Measurements from ENCODE around the gene XPNPEP1.

Gene XPNPEP1

DNA sequence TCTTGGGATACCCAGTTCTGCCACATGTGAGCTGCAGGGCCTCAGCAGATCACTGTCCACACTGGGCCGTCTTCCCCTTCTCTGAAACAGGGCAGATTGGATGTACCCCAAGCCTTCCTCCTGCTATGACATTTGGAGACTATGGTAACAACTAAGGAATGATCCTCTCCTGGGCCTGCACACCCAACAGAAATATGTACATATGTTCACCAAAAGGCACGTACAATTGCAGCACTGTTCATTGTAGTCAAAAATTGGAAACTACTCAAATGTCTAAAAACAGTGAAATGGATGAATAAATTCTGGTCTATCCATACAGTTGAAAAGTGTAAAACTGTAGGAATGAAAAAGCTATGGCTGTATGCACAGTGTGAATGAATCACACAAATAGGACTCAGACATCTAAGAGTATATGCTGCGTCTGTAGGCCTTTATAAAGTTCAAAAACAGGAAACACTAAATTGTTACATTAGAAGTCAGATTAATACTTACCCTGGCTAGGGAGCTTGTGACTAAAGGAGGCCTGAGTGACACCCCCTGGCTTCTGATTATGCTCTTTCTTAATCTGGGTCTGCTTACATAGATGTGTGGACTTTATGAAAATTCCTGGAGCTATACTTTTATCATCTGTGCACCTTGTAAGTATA lies 16.1 kb upstream of the XPNPEP1 start:
- ChIA-PET POLR2A (interaction anchor here (0.9 kb wide), 1 partner anchor 16 kb away, joined by 3 read pairs; the partner anchor contains the start of gene XPNPEP1), CTCF (interaction anchor here (0.9 to 2.7 kb wide), 6 partner anchors 11 to 199 kb away, joined by 3 to 7 read pairs (median 4); no protein-coding TSS in a partner anchor)
- DNase-seq (ENCODE audit: low read depth, low spot score), result no peak
- H3K4me3 ChIP-seq (ENCODE audit: low read depth, low read length), result no peak overlapping the region
- TF ChIP-seq, protein P1, sequence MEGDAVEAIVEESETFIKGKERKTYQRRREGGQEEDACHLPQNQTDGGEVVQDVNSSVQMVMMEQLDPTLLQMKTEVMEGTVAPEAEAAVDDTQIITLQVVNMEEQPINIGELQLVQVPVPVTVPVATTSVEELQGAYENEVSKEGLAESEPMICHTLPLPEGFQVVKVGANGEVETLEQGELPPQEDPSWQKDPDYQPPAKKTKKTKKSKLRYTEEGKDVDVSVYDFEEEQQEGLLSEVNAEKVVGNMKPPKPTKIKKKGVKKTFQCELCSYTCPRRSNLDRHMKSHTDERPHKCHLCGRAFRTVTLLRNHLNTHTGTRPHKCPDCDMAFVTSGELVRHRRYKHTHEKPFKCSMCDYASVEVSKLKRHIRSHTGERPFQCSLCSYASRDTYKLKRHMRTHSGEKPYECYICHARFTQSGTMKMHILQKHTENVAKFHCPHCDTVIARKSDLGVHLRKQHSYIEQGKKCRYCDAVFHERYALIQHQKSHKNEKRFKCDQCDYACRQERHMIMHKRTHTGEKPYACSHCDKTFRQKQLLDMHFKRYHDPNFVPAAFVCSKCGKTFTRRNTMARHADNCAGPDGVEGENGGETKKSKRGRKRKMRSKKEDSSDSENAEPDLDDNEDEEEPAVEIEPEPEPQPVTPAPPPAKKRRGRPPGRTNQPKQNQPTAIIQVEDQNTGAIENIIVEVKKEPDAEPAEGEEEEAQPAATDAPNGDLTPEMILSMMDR (IDR thresholded peaks at IDR 0.05; ENCODE audit: insufficient read depth, low read length, missing control alignments), result no peak

DNA sequence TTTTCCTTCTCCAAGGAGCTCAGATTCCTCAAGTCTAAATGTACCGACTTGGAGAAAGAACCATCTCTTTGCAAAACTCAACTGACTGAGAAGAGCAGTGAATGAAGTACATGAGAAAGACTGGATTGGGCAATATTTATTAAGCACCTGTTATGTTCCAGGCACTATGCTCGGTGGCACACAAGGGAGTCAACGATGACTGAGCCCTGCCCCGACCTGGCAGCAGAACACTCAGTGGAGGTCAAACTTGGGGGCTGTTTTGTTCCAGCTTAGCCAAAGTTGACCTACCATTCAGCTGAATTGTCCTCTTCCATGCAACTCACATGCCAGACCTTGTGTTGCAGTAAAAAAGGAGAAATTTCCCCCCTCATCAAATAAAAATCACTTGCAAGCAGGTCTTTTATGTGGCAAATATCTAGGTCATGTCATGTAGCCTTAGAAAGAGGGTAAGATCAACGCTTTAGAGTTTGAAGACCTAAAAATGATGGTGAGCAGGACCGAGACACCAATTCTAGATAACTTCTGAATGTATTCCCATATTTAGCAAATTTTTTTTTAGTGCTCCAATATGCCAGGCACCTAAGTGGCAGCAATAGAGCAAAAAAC lies 14.3 kb upstream of the XPNPEP1 start:
- CTCF ChIA-PET, result interaction anchor here (0.8 to 2.7 kb wide), 4 partner anchors 9 to 201 kb away, joined by 3 to 7 read pairs (median 4); no protein-coding TSS in a partner anchor
- TF ChIP-seq, protein P1 (IDR thresholded peaks at IDR 0.05; ENCODE audit: insufficient read depth, low read length, missing control alignments), result no peak

GRCh38 chr10:109934958-109935793 lies 11.9 kb upstream of the XPNPEP1 start:
- TF ChIP-seq, protein P1 (IDR thresholded peaks at IDR 0.05; ENCODE audit: insufficient read depth, low read length, missing control alignments), result no peak
- DNase-seq (ENCODE audit: low read depth, low spot score), result peak; percentile 24
- no peak overlapping the region for H3K4me3 ChIP-seq (ENCODE audit: low read depth, low read length)
- POLR2A ChIA-PET, result no interaction called here
- CTCF ChIA-PET, result interaction anchor here (1.3 to 1.6 kb wide), 3 partner anchors 12 to 345 kb away, joined by 3 to 4 read pairs (median 3); partner anchors contain the start of gene XPNPEP1

More for the DNA sequence above, 14.3 kb upstream of the XPNPEP1 start:
- POLR2A ChIA-PET, result no interaction called here
- no peak overlapping the region for H3K4me3 ChIP-seq (ENCODE audit: low read depth, low read length)
- DNase-seq (ENCODE audit: low read depth, low spot score), result no peak

GRCh38 chr10:109933984-109934565 lies 10.8 kb upstream of the XPNPEP1 start:
- no peak for DNase-seq (ENCODE audit: low read depth, low spot score)
- CTCF ChIA-PET, result interaction anchor here (0.6 to 1.6 kb wide), 4 partner anchors 11 to 346 kb away, joined by 3 to 4 read pairs (median 3); partner anchors contain the start of gene XPNPEP1
- TF ChIP-seq, protein P1 (IDR thresholded peaks at IDR 0.05; ENCODE audit: insufficient read depth, low read length, missing control alignments), result no peak
- no peak overlapping the region for H3K4me3 ChIP-seq (ENCODE audit: low read depth, low read length)
- POLR2A ChIA-PET, result no interaction called here

GRCh38 chr10:109932968-109933367 lies 9.7 kb upstream of the XPNPEP1 start:
- TF ChIP-seq, protein P1 (IDR thresholded peaks at IDR 0.05; ENCODE audit: insufficient read depth, low read length, missing control alignments), result no peak
- DNase-seq (ENCODE audit: low read depth, low spot score), result no peak
- no peak overlapping the region for H3K4me3 ChIP-seq (ENCODE audit: low read depth, low read length)
- ChIA-PET CTCF (interaction anchor here (0.8 kb wide), 1 partner anchor 45 kb away, joined by 3 read pairs; no protein-coding TSS in a partner anchor), POLR2A (no interaction called here)

Data from AG04449 (cell line).